HCT116 (cell line): ENCODE results near the gene PRDM1. TPM values are rescaled to one million over a fixed set of nuclear protein-coding genes. Genes with fewer than 3 reads are reported as not detected.

ENCODE experiments used
- ATAC-seq: fragments of 200-7000 bp; cut with Tn5 transposase; 2 replicates; pipeline ENCODE4 v1.9.1; 2020; ENCODE audit warnings: mild to moderate bottlenecking, moderate library complexity
- BruUV-seq: library from RNA; stranded (reverse); fragments of 400-500 nt; replicated peaks from 2 replicates; lab custom pipeline; 2021; lab: Mats Ljungman, UMichigan
- CTCF ChIA-PET: fragments of 300-600 bp; sonication (Branson Sonifier 250); formaldehyde crosslinking; loops from one replicate; lab custom pipeline; 2021; ENCODE audit warnings: antibody characterized with exemption; lab: Charles Lee
- POLR2A ChIA-PET: fragments of 300-600, 350-600 bp; sonication (Branson Sonifier 250); formaldehyde crosslinking; loops from one replicate; lab custom pipeline; 2021; ENCODE audit warnings: antibody characterized with exemption; lab: Charles Lee
- RAD21 ChIA-PET, 2 experiments: fragments of 300-600 bp; sonication (Branson Sonifier 250); formaldehyde crosslinking; loops; one replicate each; lab custom pipeline; 2023; ENCODE audit warnings: low total read pairs in 2 of 2; ENCODE audit not compliant: uncharacterized antibody in 2 of 2, unreplicated experiment in 2 of 2, low non-redundant PET in 1 of 2; lab: Charles Lee
- DNase-seq: peaks from one replicate; pipeline ENCODE4 v3.0.0-alpha.2; 2010; ENCODE audit warnings: low read depth, low spot score
- H2AFZ ChIP-seq: fragments of 200-600 bp; shearing (Covaris generic), sonication (generic); 2 replicates; pipeline ENCODE4 v1.6.1; 2017; ENCODE audit warnings: low read depth, mixed run types, mixed read lengths, antibody characterized with exemption, low read length; ENCODE audit not compliant: poor library complexity, severe bottlenecking
- H3K27ac ChIP-seq: 2 replicates; pipeline ENCODE4 v1.5.1; 2012; ENCODE audit warnings: low read depth, low read length
- H3K27me3 ChIP-seq: fragments of 200-600 bp; sonication (generic); 2 replicates; pipeline ENCODE4 v1.6.1; 2016; ENCODE audit warnings: mixed run types, low read length, mixed read lengths; ENCODE audit not compliant: insufficient read depth
- H3K36me3 ChIP-seq, 2 experiments: fragments of 200-500 bp in 1 of 2; fragments of 200-600 bp in 1 of 2; sonication (Bioruptor generic) in 1 of 2; sonication (generic) in 1 of 2; 2 replicates each; pipeline versions ENCODE4 v1.5.1 to v1.6.1; 2014 to 2016; ENCODE audit warnings: low read length in 2 of 2, inconsistent platforms in 1 of 2, mixed read lengths in 1 of 2, mixed run types in 1 of 2; ENCODE audit not compliant: insufficient read depth in 2 of 2, control insufficient read depth in 1 of 2
- H3K4me1 ChIP-seq, 2 experiments: fragments of 200-600 bp in 1 of 2; sonication (generic) in 1 of 2; 2 replicates each; pipeline versions ENCODE4 v1.5.1 to v1.6.1; 2012 to 2017; ENCODE audit warnings: low read length in 2 of 2, inconsistent platforms in 1 of 2, mild to moderate bottlenecking in 1 of 2, mixed read lengths in 1 of 2, mixed run types in 1 of 2, moderate library complexity in 1 of 2; ENCODE audit not compliant: insufficient read depth in 2 of 2, control insufficient read depth in 1 of 2
- H3K4me2 ChIP-seq: fragments of 200-600 bp; sonication (generic); 2 replicates; pipeline ENCODE4 v1.6.1; 2017; ENCODE audit warnings: mixed run types, low read length, mixed read lengths
- H3K4me3 ChIP-seq, 2 experiments: fragments of 200-600 bp in 1 of 2; sonication (generic) in 1 of 2; replicated peaks in 1 of 2; 2 replicates each; pipeline ENCODE4 v1.5.1; 2011 to 2016; ENCODE audit warnings: low read length in 2 of 2, control low read depth in 1 of 2, low read depth in 1 of 2, mild to moderate bottlenecking in 1 of 2, mixed read lengths in 1 of 2, mixed run types in 1 of 2
- H3K79me2 ChIP-seq: fragments of 200-600 bp; sonication (generic); 2 replicates; pipeline ENCODE4 v1.6.1; 2017; ENCODE audit warnings: mild to moderate bottlenecking, mixed run types, low read length, moderate library complexity, mixed read lengths; ENCODE audit not compliant: insufficient read depth
- H3K9ac ChIP-seq: fragments of 200-600 bp; sonication (generic); 2 replicates; pipeline ENCODE4 v1.6.1; 2016; ENCODE audit warnings: low read length, mixed read lengths
- H3K9me2 ChIP-seq: fragments of 200-600 bp; sonication (generic), shearing (Covaris generic); 2 replicates; pipeline ENCODE4 v1.6.1; 2017; ENCODE audit warnings: mixed run types, mild to moderate bottlenecking, moderate library complexity; ENCODE audit not compliant: insufficient read depth
- H3K9me3 ChIP-seq, 2 experiments: fragments of 200-500 bp in 1 of 2; fragments of 200-600 bp in 1 of 2; sonication (Bioruptor generic) in 1 of 2; sonication (generic) in 1 of 2; 2 replicates each; pipeline ENCODE4 v1.6.1; 2014 to 2017; ENCODE audit warnings: low read length in 2 of 2, mixed read lengths in 2 of 2, inconsistent platforms in 1 of 2, low read depth in 1 of 2, mild to moderate bottlenecking in 1 of 2, mixed run types in 1 of 2, moderate library complexity in 1 of 2; ENCODE audit not compliant: control insufficient read depth in 1 of 2, insufficient read depth in 1 of 2
- H4K20me1 ChIP-seq: fragments of 200-600 bp; sonication (generic), shearing (Covaris generic); 2 replicates; pipeline ENCODE4 v1.6.1; 2017; ENCODE audit warnings: mixed run types, mild to moderate bottlenecking, moderate library complexity; ENCODE audit not compliant: insufficient read depth
- CEBPB ChIP-seq: IDR thresholded peaks from 2 replicates; pipeline ENCODE4 v1.6.1; 2012; ENCODE audit warnings: low read depth
- EGR1 ChIP-seq: IDR thresholded peaks from 2 replicates; pipeline ENCODE4 v1.6.1; 2012; ENCODE audit warnings: low read depth
- ELF1 ChIP-seq: IDR thresholded peaks from 2 replicates; pipeline ENCODE4 v1.6.1; 2012; ENCODE audit warnings: low read depth, borderline replicate concordance
- EZH2phosphoT487 ChIP-seq: fragments of 200-600 bp; IDR thresholded peaks from 2 replicates; pipeline ENCODE4 v1.6.1; 2018; ENCODE audit warnings: antibody characterized with exemption, borderline replicate concordance
- FOSL1 ChIP-seq: IDR thresholded peaks from 2 replicates; pipeline ENCODE4 v1.6.1; 2012; ENCODE audit warnings: low read depth
- POLR2A ChIP-seq: IDR thresholded peaks from 2 replicates; pipeline ENCODE4 v1.7.0; 2011; ENCODE audit warnings: borderline replicate concordance; ENCODE audit not compliant: insufficient read depth, insufficient read length; ENCODE audit errors: extremely low read depth
- SIN3A ChIP-seq: IDR thresholded peaks from 2 replicates; pipeline ENCODE4 v1.6.1; 2012; ENCODE audit warnings: low read depth
- SP1 ChIP-seq: IDR thresholded peaks from 2 replicates; pipeline ENCODE4 v1.6.1; 2012; ENCODE audit warnings: low read depth
- TCF7L2 ChIP-seq: IDR thresholded peaks from 2 replicates; pipeline ENCODE4 v1.7.0; 2011; ENCODE audit warnings: borderline replicate concordance, inconsistent platforms; ENCODE audit not compliant: insufficient read depth, insufficient read length; ENCODE audit errors: extremely low read depth
- YY1 ChIP-seq: IDR thresholded peaks from 2 replicates; pipeline ENCODE4 v1.6.1; 2011; ENCODE audit warnings: low read length, low read depth, moderate library complexity, mild to moderate bottlenecking; ENCODE audit not compliant: insufficient replicate concordance; ENCODE audit errors: extremely low read depth
- intact Hi-C: fragments of 100-400 bp; cut with micrococcal nuclease; formaldehyde crosslinking; loops from 2 replicates; pipeline ENCODE4 v1.10.0; 2022
- total RNA-seq: library from RNA; stranded (reverse); gene quantifications from one replicate; pipeline ENCODE4 v1.2.1, GENCODE V29; 2021; ENCODE audit not compliant: unreplicated experiment
- TF ChIP-seq, protein P1 (sequence below), 3 experiments: fragments of 200-600 bp in 1 of 3; sonication (generic) in 1 of 3; IDR thresholded peaks in 2 of 3; conservative IDR thresholded peaks in 1 of 3; 2 replicates each; pipeline ENCODE4 v1.5.1; 2012 to 2017; ENCODE audit warnings: low read depth in 2 of 3, low read length in 2 of 3, antibody characterized with exemption in 1 of 3, borderline replicate concordance in 1 of 3, control low read depth in 1 of 3, mild to moderate bottlenecking in 1 of 3, mixed read lengths in 1 of 3, mixed run types in 1 of 3, moderate library complexity in 1 of 3; ENCODE audit not compliant: insufficient read depth in 1 of 3
- TF ChIP-seq, protein P2 (sequence below): IDR thresholded peaks from 2 replicates; pipeline ENCODE4 v1.6.1; 2012
- TF ChIP-seq, protein P3 (sequence below): IDR thresholded peaks from 2 replicates; pipeline ENCODE4 v1.6.1; 2012; ENCODE audit warnings: low read depth
- TF ChIP-seq, protein P4 (sequence below): IDR thresholded peaks from 2 replicates; pipeline ENCODE4 v1.6.1; 2012
- TF ChIP-seq, protein P5 (sequence below): IDR thresholded peaks from 2 replicates; pipeline ENCODE4 v1.6.1; 2011; ENCODE audit warnings: mild to moderate bottlenecking, low read length, moderate library complexity; ENCODE audit not compliant: insufficient replicate concordance; ENCODE audit errors: extremely low read depth

PRDM1 gene
- total RNA-seq, 1 experiment from 2014 or later: 3.4 TPM

DNA sequence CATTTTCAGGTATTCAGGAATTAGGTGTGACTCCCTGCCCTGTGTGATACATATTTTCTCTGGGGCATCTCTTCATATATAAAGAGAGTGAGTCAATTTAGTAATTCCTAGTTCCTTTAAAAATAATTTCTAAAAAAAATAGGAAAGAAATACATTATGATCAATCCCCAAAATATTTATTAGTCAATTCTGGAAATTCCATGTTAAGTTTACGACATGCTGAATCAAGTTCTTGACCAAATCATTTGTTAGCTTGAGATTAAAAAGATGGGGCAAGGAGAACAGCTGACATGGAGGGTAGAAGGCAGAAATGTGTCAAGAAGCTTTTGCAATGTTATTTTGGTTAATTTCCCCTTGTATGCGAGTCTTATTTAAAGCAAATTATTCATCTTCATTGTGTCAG, 22.7 kb upstream of the PRDM1 start:
- ATAC-seq (no peak), DNase-seq (no peak)
- no peaks in the 10 kb centered on the region for H3K9me3 ChIP-seq
- POLR2A ChIA-PET: no interaction called here
- BruUV-seq: no TSS peak
- H4K20me1 ChIP-seq: no peaks in the 10 kb centered on the region
- H3K27ac ChIP-seq: no peak overlapping the region
- TF ChIP-seq ELF1 (no peak), POLR2A (no peak), SP1 (no peak), EZH2phosphoT487 (no peak), YY1 (no peak), EGR1 (no peak), CEBPB (no peak), SIN3A (no peak), FOSL1 (no peak), TCF7L2 (no peak)
- TF ChIP-seq, protein P1, sequence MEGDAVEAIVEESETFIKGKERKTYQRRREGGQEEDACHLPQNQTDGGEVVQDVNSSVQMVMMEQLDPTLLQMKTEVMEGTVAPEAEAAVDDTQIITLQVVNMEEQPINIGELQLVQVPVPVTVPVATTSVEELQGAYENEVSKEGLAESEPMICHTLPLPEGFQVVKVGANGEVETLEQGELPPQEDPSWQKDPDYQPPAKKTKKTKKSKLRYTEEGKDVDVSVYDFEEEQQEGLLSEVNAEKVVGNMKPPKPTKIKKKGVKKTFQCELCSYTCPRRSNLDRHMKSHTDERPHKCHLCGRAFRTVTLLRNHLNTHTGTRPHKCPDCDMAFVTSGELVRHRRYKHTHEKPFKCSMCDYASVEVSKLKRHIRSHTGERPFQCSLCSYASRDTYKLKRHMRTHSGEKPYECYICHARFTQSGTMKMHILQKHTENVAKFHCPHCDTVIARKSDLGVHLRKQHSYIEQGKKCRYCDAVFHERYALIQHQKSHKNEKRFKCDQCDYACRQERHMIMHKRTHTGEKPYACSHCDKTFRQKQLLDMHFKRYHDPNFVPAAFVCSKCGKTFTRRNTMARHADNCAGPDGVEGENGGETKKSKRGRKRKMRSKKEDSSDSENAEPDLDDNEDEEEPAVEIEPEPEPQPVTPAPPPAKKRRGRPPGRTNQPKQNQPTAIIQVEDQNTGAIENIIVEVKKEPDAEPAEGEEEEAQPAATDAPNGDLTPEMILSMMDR (IDR thresholded peaks at IDR 0.05 in 2 of 3, conservative IDR thresholded peaks at IDR 0.05 in 1 of 3; ENCODE audit: borderline replicate concordance in 1 of 3, insufficient read depth in 1 of 3, low read depth in 2 of 3, low read length in 2 of 3): no peak
- TF ChIP-seq, protein P2, sequence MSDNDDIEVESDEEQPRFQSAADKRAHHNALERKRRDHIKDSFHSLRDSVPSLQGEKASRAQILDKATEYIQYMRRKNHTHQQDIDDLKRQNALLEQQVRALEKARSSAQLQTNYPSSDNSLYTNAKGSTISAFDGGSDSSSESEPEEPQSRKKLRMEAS: no peak
- TF ChIP-seq, protein P3, sequence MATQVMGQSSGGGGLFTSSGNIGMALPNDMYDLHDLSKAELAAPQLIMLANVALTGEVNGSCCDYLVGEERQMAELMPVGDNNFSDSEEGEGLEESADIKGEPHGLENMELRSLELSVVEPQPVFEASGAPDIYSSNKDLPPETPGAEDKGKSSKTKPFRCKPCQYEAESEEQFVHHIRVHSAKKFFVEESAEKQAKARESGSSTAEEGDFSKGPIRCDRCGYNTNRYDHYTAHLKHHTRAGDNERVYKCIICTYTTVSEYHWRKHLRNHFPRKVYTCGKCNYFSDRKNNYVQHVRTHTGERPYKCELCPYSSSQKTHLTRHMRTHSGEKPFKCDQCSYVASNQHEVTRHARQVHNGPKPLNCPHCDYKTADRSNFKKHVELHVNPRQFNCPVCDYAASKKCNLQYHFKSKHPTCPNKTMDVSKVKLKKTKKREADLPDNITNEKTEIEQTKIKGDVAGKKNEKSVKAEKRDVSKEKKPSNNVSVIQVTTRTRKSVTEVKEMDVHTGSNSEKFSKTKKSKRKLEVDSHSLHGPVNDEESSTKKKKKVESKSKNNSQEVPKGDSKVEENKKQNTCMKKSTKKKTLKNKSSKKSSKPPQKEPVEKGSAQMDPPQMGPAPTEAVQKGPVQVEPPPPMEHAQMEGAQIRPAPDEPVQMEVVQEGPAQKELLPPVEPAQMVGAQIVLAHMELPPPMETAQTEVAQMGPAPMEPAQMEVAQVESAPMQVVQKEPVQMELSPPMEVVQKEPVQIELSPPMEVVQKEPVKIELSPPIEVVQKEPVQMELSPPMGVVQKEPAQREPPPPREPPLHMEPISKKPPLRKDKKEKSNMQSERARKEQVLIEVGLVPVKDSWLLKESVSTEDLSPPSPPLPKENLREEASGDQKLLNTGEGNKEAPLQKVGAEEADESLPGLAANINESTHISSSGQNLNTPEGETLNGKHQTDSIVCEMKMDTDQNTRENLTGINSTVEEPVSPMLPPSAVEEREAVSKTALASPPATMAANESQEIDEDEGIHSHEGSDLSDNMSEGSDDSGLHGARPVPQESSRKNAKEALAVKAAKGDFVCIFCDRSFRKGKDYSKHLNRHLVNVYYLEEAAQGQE: no peak
- TF ChIP-seq, protein P4, sequence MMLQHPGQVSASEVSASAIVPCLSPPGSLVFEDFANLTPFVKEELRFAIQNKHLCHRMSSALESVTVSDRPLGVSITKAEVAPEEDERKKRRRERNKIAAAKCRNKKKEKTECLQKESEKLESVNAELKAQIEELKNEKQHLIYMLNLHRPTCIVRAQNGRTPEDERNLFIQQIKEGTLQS: no peak
- TF ChIP-seq, protein P5, sequence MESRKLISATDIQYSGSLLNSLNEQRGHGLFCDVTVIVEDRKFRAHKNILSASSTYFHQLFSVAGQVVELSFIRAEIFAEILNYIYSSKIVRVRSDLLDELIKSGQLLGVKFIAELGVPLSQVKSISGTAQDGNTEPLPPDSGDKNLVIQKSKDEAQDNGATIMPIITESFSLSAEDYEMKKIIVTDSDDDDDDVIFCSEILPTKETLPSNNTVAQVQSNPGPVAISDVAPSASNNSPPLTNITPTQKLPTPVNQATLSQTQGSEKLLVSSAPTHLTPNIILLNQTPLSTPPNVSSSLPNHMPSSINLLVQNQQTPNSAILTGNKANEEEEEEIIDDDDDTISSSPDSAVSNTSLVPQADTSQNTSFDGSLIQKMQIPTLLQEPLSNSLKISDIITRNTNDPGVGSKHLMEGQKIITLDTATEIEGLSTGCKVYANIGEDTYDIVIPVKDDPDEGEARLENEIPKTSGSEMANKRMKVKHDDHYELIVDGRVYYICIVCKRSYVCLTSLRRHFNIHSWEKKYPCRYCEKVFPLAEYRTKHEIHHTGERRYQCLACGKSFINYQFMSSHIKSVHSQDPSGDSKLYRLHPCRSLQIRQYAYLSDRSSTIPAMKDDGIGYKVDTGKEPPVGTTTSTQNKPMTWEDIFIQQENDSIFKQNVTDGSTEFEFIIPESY: no peak
- TF ChIP-seq, all 23 proteins: peak for 0
- ChIA-PET RAD21 (no interaction called here), CTCF (no interaction called here)
- intact Hi-C loops: no loop called here
- H3K9me2 ChIP-seq: no peaks in the 10 kb centered on the region
- no peaks in the 10 kb centered on the region for H3K36me3 ChIP-seq
- H3K4me3 ChIP-seq: no peak overlapping the region
- no peak overlapping the region for H2AFZ ChIP-seq
- H3K79me2 ChIP-seq: no peaks in the 10 kb centered on the region
- no peaks in the 10 kb centered on the region for H3K4me1 ChIP-seq
- no peak overlapping the region for H3K4me2 ChIP-seq
- H3K9ac ChIP-seq: no peak overlapping the region
- no peaks in the 10 kb centered on the region for H3K27me3 ChIP-seq
